Keratinocyte (primary cell): Measurements from ENCODE around the gene FAM47B. TPM values are rescaled to one million over a fixed set of nuclear protein-coding genes. Genes with fewer than 3 reads are reported as not detected.

Source experiments
- DNase-seq: peaks from one replicate; pipeline ENCODE4 v3.0.0-alpha.2; 2011; ENCODE audit warnings: low read depth, missing footprints, low spot score
- FAIRE-seq: peaks from 2 replicates; lab custom pipeline; 2011; peaks lifted over from hg19 to GRCh38; lab: Jason Lieb, UNC
- H2AFZ ChIP-seq: 2 replicates; pipeline ENCODE4 v1.6.0; 2012; ENCODE audit warnings: low read length, control low read depth, inconsistent platforms; ENCODE audit not compliant: control insufficient read depth
- H3K27ac ChIP-seq: 2 replicates; pipeline ENCODE4 v1.5.1; 2011; ENCODE audit warnings: low read length; ENCODE audit not compliant: control insufficient read depth, insufficient read depth
- H3K27me3 ChIP-seq: 3 replicates; pipeline ENCODE4 v1.6.0; 2011; ENCODE audit warnings: low read length; ENCODE audit not compliant: control insufficient read depth, insufficient read depth; ENCODE audit errors: extremely low read depth
- H3K36me3 ChIP-seq, 2 experiments: 2 replicates in 1 of 2; 3 replicates in 1 of 2; pipeline ENCODE4 v1.5.1; 2011; ENCODE audit warnings: low read length in 2 of 2, mild to moderate bottlenecking in 1 of 2; ENCODE audit not compliant: control insufficient read depth in 2 of 2, insufficient read depth in 2 of 2; ENCODE audit errors: extremely low read depth in 1 of 2
- H3K4me1 ChIP-seq: 3 replicates; pipeline ENCODE4 v1.5.1; 2011; ENCODE audit warnings: low read length; ENCODE audit not compliant: control insufficient read depth, insufficient read depth; ENCODE audit errors: extremely low read depth
- H3K4me2 ChIP-seq: 3 replicates; pipeline ENCODE4 v1.6.0; 2011; ENCODE audit warnings: low read depth, low read length; ENCODE audit not compliant: control insufficient read depth, insufficient read depth; ENCODE audit errors: extremely low read depth
- H3K4me3 ChIP-seq, 3 experiments: fragments of 200-600 bp in 1 of 3; sonication (generic) in 1 of 3; 2 replicates in 2 of 3; 3 replicates in 1 of 3; pipeline ENCODE4 v1.5.1; 2011 to 2016; ENCODE audit warnings: low read length in 3 of 3, mild to moderate bottlenecking in 3 of 3, control low read depth in 2 of 3, inconsistent platforms in 1 of 3, low read depth in 1 of 3, mixed read lengths in 1 of 3, mixed run types in 1 of 3, moderate library complexity in 1 of 3; ENCODE audit not compliant: control insufficient read depth in 2 of 3, insufficient read depth in 2 of 3; ENCODE audit errors: extremely low read depth in 1 of 3
- H3K79me2 ChIP-seq: 2 replicates; pipeline ENCODE4 v1.6.0; 2012; ENCODE audit warnings: low read length; ENCODE audit not compliant: control insufficient read depth, insufficient read depth
- H3K9ac ChIP-seq: 3 replicates; pipeline ENCODE4 v1.6.0; 2011; ENCODE audit warnings: low read length; ENCODE audit not compliant: control insufficient read depth, insufficient read depth; ENCODE audit errors: extremely low read depth
- H3K9me1 ChIP-seq: 3 replicates; pipeline ENCODE4 v1.6.0; 2011; ENCODE audit warnings: low read length; ENCODE audit not compliant: control insufficient read depth, insufficient read depth; ENCODE audit errors: extremely low read depth
- H3K9me3 ChIP-seq: 2 replicates; pipeline ENCODE4 v1.5.1; 2012; ENCODE audit warnings: low read depth, low read length; ENCODE audit not compliant: control insufficient read depth
- H4K20me1 ChIP-seq: 3 replicates; pipeline ENCODE4 v1.6.0; 2011; ENCODE audit warnings: low read length; ENCODE audit not compliant: control insufficient read depth, insufficient read depth; ENCODE audit errors: extremely low read depth
- EZH2 ChIP-seq: IDR thresholded peaks from one replicate; pipeline ENCODE4 v1.6.1; 2012; ENCODE audit warnings: inconsistent platforms, mild to moderate bottlenecking, low read length, moderate library complexity
- dilution Hi-C: fragments of 300-500 bp; cut with MboI; formaldehyde crosslinking; loops from one replicate; pipeline ENCODE4 v1.7.0; 2020; ENCODE audit warnings: low sequenced_read_pairs; ENCODE audit not compliant: extremely low pct_ligation_motif_present
- polyA plus RNA-seq, 5 experiments: library from polyadenylated mRNA; depleted of rRNA in 3 of 5; stranded (reverse) in 3 of 5; stranded (forward) in 1 of 5; unstranded in 1 of 5; fragments of >200 nt; gene quantifications; 1 replicate in 1 of 5; 2 replicates in 3 of 5; 3 replicates in 1 of 5; pipeline versions ENCODE4 v1.2.1 to v1.2.3, GENCODE V29; 2011 to 2012; ENCODE audit warnings: missing spikeins in 2 of 5, low read depth in 1 of 5, low replicate concordance in 1 of 5
- TF ChIP-seq, protein P1 (sequence below), 3 experiments: IDR thresholded peaks in 1 of 3; conservative IDR thresholded peaks in 1 of 3; optimal IDR thresholded peaks in 1 of 3; 2 replicates in 2 of 3; 3 replicates in 1 of 3; pipeline versions ENCODE3 to v1.5.1; 2011; ENCODE audit warnings: low read length in 3 of 3, mild to moderate bottlenecking in 3 of 3, moderate library complexity in 2 of 3, control low read depth in 1 of 3, inconsistent platforms in 1 of 3; ENCODE audit not compliant: insufficient read depth in 2 of 3; ENCODE audit errors: extremely low read depth in 1 of 3

The FAM47B gene
- polyA plus RNA-seq, 1 donor (not counting 4 experiments of a cell fraction or from before 2014, with no cell fraction given), result not detected

DNA sequence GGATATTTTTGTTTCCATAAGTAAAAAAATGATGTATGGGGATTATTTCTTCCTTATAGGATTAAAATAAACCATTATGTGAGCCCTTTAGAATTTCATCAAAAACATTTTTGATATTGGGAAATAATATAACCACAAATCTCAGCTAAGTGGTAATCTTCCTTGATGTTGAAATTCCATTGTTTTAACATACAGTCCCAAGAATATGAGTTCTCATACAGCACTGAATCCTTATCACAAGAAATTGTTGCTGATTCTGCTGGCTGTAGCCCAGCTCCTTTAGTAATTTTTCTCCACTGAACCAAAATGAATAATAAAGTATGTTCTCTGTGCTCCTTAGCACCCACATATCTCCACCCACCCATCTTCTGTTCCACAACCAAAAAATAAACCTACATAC, 41.9 kb upstream of the FAM47B start:
- Histone ChIP-seq H3K9me3 (no peaks in the 10 kb centered on the region), H3K27me3 (no peaks in the 10 kb centered on the region), H3K4me1 (no peaks in the 10 kb centered on the region), H3K4me3 (no peak overlapping the region), H3K79me2 (no peaks in the 10 kb centered on the region), H2AFZ (no peak overlapping the region), H3K27ac (no peak overlapping the region), H3K9me1 (no peaks in the 10 kb centered on the region), H3K36me3 (no peaks in the 10 kb centered on the region), H3K4me2 (no peak overlapping the region), H4K20me1 (no peaks in the 10 kb centered on the region), H3K9ac (no peak overlapping the region)
- TF ChIP-seq EZH2, result no peak
- TF ChIP-seq, protein P1, sequence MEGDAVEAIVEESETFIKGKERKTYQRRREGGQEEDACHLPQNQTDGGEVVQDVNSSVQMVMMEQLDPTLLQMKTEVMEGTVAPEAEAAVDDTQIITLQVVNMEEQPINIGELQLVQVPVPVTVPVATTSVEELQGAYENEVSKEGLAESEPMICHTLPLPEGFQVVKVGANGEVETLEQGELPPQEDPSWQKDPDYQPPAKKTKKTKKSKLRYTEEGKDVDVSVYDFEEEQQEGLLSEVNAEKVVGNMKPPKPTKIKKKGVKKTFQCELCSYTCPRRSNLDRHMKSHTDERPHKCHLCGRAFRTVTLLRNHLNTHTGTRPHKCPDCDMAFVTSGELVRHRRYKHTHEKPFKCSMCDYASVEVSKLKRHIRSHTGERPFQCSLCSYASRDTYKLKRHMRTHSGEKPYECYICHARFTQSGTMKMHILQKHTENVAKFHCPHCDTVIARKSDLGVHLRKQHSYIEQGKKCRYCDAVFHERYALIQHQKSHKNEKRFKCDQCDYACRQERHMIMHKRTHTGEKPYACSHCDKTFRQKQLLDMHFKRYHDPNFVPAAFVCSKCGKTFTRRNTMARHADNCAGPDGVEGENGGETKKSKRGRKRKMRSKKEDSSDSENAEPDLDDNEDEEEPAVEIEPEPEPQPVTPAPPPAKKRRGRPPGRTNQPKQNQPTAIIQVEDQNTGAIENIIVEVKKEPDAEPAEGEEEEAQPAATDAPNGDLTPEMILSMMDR (optimal IDR thresholded peaks at IDR 0.05 in 1 of 3, IDR thresholded peaks at IDR 0.05 in 1 of 3, conservative IDR thresholded peaks at IDR 0.05 in 1 of 3; ENCODE audit: extremely low read depth in 1 of 3, insufficient read depth in 2 of 3, low read length in 3 of 3), result no peak
- no peak for DNase-seq
- dilution Hi-C loops, result no loop called here
- no peak for FAIRE-seq

DNA sequence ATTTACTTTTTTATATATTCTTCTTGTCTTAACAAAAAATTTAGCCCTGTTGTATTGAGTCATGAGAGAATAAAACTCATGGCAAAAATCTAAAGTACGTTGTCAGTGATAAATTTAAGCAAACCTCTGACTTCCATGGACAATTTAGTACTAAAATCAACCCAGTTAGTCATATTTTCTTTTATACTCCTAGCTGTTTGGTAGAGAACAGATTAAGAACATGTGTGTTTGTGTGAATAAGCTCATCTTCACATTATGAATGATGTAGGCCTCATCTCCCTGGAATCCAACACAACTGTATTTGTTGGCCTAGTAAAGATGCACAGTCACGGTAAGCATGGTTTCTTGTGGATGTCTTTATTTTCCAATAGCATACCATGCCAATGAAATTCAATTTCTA, 40.8 kb upstream of the FAM47B start:
- FAIRE-seq, result no peak
- Histone ChIP-seq H3K79me2 (no peaks in the 10 kb centered on the region), H3K9ac (no peak overlapping the region), H3K27me3 (no peaks in the 10 kb centered on the region), H3K9me3 (no peaks in the 10 kb centered on the region), H4K20me1 (no peaks in the 10 kb centered on the region), H3K27ac (no peak overlapping the region), H3K4me2 (no peak overlapping the region), H3K4me3 (no peak overlapping the region), H2AFZ (no peak overlapping the region), H3K36me3 (no peaks in the 10 kb centered on the region), H3K9me1 (no peaks in the 10 kb centered on the region), H3K4me1 (no peaks in the 10 kb centered on the region)
- no peak for DNase-seq
- TF ChIP-seq, protein P1 (optimal IDR thresholded peaks at IDR 0.05 in 1 of 3, IDR thresholded peaks at IDR 0.05 in 1 of 3, conservative IDR thresholded peaks at IDR 0.05 in 1 of 3; ENCODE audit: extremely low read depth in 1 of 3, insufficient read depth in 2 of 3, low read length in 3 of 3), result no peak
- TF ChIP-seq EZH2, result no peak
- dilution Hi-C loops, result no loop called here
